Activated CD8-positive, alpha-beta memory T cell treated with anti-CD3 and anti-CD28 coated beads for 36 hours (primary cell): Measurements from ENCODE around the gene NDUFAF8. TPM values are rescaled to one million over a fixed set of nuclear protein-coding genes. Genes with fewer than 3 reads are reported as not detected.

Experiments
- CTCF ChIA-PET: fragments of 350-600 bp; sonication (Branson Sonifier 250); formaldehyde crosslinking; loops from one replicate; lab custom pipeline; 2021; ENCODE audit warnings: antibody characterized with exemption; lab: Charles Lee
- POLR2A ChIA-PET: fragments of 350-600 bp; sonication (Branson Sonifier 250); formaldehyde crosslinking; loops from one replicate; lab custom pipeline; 2021; ENCODE audit warnings: antibody characterized with exemption; lab: Charles Lee
- total RNA-seq, 2 experiments: library from RNA; stranded (reverse); gene quantifications; one replicate each; pipeline ENCODE4 v1.2.3, GENCODE V29; 2021

NDUFAF8 gene, protein sequence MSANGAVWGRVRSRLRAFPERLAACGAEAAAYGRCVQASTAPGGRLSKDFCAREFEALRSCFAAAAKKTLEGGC
- 100 to 1,000 TPM; 107 to 122 TPM for total RNA-seq

DNA sequence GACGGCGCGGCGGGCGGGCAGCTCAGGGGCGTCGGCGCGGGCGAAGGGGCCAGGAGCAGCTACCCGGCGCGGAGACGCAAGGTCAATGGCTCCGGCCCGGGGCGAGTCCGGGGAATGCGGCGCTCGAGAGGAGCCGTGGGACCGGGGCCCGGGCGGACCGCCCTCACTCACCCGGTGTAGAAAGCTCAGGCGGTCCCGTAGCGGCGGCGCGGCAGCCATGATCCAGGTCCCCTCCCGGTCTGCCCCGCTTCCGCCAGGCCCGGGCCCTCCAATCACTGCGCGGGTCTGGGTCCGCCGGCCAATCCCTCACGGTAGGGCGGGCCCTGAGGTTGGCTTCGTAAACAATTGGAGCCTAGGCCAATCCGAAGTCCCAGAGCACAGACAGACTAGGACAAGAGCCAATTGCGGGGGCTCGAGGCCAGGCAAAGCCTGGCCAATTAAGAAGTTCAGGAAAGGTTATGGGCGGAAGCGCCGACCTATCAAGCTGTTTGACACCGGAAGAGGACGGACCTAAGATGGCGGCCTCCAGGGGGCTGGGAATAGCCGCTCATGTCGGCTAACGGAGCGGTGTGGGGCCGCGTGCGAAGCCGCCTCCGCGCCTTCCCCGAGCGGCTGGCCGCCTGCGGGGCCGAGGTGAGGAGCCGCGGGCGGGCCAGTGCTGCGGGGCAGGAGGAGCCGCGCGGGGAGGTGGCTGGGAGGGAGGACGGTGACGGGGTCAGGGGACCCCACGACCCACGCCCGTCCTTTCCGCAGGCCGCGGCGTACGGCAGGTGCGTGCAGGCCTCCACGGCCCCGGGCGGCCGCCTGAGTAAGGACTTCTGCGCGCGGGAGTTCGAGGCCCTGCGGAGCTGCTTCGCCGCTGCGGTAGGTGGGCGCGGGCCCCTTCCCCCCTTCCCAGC lies at the start of gene NDUFAF8, which contains the start of gene TEPSIN:
Gene NDUFAF8 (plus strand): TSS at position 504 of the 899 bp plus-strand sequence. CDS start 46 bp downstream, at position 550.
Gene TEPSIN (minus strand): TSS at position 241 of the 899 bp plus-strand sequence. CDS start 22 bp downstream, at position 219.
- POLR2A ChIA-PET, result interaction anchor here (0.6 to 2.8 kb wide), 10 partner anchors 10 to 805 kb away, joined by 3 to 12 read pairs (median 3); partner anchors contain the start of genes CEP131 and SLC38A10
- CTCF ChIA-PET, result interaction anchor here (0.6 to 2.5 kb wide), 5 partner anchors 16 to 245 kb away, joined by 3 to 10 read pairs (median 3); partner anchors contain the start of genes CEP131 and SLC38A10

DNA sequence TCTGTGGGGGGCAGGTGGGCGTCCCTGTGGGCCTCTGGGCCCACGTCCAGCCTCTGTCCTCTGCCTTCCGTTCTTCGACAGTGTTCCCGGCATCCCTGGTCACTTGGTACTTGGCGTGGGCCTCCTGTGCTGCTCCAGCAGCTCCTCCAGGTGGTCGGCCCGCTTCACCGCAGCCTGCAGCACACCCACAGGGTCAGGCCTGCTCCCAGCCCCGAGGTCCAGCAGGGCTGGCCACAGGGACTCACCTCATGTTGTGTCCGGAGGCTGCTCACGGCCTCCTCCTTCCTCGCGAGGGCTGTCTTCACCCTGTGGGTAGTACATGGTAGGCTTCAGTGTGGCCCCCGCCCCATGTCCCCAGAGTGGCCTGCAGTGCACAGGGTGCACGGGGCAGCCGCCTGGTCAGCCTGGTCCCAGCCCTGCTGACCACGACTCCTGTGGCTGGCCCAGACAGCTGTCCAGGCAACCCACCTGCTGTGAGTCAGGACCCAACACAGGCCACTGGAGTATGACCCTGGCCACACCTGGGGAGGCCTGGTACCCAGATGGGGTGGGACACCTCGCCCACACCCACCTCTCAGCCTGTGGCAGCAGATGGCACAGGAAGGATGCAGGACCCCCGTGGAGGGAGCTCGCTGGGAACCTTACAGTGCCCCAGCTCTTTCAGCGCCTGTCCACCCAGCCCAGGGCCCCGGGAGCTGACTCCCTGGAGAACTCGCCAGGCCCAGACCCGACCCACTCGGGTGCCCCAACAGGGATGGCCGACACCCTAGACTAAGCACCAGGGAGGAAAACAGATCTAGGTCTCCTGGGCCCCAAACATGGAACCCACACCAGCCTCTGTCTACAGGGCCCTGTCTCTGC lies 49.2 kb upstream of the NDUFAF8 start:
- ChIA-PET POLR2A (no interaction called here), CTCF (no interaction called here)

GRCh38 chr17:81190591-81190990 lies 48.5 kb upstream of the NDUFAF8 start:
- ChIA-PET POLR2A (no interaction called here), CTCF (no interaction called here)

- ChIA-PET POLR2A (no interaction called here), CTCF (no interaction called here)
Observed at GRCh38 chr17:81191116-81191515, 48.0 kb upstream of the NDUFAF8 start.

GRCh38 chr17:81191646-81192045 lies 47.5 kb upstream of the NDUFAF8 start:
- POLR2A ChIA-PET, result no interaction called here
- CTCF ChIA-PET, result no interaction called here

DNA sequence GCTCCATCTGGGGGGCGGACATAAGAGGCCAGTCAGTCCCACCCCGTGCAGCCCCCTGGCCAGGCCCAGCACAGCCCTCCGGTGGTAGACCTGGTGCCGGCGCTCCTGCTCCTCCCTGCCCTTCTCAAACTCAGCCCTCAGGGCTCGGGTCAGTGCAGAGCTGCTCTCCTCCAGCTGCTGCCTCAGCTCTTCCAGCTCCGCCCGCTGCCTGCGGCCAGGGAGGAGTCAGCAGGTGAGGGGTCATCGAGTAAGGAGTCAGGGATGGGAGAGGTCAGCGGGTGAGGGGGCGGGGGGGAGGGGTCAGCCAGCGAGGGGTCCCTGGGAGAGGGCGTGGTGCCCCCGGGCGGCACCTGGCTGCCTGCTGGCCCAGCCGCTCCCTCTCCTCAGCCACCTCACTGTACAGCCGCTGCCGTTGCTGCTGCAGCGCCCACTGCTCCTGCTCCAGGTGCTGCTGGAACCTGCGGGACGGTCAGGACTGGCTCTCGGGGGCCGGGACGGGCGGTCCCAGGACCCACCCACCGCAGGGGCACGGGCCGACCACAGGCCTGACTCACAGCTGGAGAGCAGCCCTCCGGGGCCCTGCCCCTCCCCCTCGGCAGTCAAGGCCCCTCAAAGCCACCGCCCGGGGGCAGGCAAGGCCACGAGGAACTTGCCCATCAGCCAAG lies 46.6 kb upstream of the NDUFAF8 start:
- ChIA-PET CTCF (no interaction called here), POLR2A (no interaction called here)

GRCh38 chr17:81193051-81193410 lies 46.1 kb upstream of the NDUFAF8 start:
- ChIA-PET POLR2A (no interaction called here), CTCF (no interaction called here)

DNA sequence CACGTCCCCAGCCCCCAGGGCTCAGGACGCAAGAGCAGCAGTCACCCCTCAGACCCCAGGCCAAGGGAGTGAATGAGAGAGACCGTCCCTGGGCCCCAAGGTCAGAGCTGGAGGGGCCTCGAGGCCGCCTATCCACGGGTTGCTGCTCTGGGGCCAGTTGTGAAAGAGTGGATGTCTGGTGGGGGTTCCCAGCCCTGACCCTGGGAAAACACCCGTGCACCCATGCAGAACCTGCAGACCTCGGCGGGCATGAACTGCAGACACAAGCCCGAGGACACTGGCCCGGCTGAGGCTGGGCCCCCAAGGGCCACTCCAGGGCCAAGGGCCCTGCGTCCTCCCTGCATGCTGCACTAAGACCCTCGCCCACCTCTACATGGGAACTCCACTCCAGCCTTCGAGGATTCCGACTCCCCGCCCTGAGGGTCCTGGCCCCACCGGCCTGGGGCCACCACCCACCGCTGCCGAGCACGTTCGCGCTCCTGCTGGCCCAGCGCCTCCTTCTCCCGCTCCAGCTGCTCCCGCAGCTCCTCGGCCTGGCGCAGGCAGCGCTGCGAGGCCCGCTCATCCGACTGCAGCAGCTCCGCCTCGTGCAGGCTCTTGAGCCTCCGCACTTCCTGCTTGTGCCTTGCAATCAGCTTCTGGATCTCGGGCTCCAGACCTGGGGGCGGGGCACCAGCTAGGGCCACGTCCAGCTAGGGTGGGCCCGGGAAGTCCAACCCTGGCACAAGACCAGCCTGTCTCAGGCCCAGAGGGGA lies 45.5 kb upstream of the NDUFAF8 start:
- ChIA-PET CTCF (no interaction called here), POLR2A (no interaction called here)

DNA sequence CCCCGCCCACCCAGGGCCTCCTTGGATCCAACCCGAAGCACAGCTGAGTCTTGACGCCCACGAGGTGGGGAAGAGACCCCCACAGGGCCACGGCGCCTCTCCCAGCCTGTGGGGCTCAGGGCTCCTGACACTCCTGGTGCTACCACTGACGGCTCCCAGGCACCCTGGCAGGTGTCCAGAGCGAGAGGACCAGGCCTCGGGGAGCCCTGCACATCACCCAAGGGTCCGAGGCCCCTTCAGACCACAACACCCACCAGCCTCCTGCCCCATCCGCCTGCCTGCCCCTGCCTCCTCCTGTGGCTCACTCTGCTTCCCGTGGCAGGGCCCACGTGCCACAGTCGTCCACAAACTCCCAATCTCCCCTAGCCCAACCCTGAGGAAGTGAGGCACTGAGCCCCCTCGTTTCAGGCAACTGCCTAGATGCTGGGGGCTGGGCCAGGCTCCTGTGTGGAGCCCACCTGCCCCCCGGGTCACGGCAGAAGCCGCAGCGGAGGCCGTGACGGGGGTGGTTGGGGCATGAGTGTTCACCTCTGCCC lies 44.8 kb upstream of the NDUFAF8 start:
- ChIA-PET POLR2A (no interaction called here), CTCF (no interaction called here)

GRCh38 chr17:81194941-81195901 lies 43.9 kb upstream of the NDUFAF8 start:
- ChIA-PET CTCF (no interaction called here), POLR2A (no interaction called here)

DNA sequence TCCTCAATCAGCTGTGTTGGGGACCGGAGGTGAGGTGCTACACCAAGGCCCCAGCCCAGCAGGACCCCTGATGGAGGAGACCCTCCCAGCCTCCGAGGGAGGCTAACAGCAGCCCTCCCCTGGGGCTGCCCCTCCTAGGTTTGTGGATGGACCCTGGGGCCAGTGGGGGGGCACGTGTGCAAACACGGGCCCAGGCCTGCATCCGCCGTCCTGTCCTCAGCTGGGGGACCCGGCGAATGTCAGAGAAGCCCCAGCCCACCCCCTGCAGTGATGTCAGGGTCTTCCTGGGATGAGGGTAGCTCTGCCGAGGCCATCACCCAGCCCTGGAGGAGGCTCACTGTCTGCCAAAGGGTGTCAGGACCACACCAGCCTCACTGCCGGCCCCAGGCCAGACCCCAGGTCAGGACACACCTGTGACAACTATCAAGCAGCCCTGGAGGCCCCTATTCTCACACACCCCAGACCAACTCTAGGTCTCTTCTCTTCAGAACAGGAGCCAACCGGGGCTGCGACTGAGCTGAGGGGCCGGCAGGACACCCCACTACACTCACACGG lies 43.1 kb upstream of the NDUFAF8 start:
- POLR2A ChIA-PET, result no interaction called here
- CTCF ChIA-PET, result no interaction called here

- ChIA-PET CTCF (no interaction called here), POLR2A (no interaction called here)
Observed at GRCh38 chr17:81196505-81197408, 42.4 kb upstream of the NDUFAF8 start.

DNA sequence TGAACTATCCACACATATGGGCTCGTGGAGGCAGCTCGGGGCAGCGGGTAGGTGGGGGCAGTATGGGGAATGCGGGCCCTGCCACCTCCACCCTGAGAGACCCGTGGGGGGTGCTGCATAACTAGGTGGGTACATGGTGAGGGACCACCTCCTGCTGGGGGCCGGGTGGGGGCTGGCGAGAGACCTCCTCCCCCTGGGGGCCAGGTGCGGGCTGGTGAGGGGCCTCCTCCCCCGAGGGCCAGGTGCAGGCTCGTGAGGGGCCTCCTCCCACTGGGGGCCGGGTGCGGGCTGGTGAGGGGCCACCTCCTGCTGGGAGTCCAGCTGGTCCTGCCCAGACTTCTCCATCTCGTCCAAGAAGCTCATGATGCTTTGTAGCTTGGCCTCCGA lies 41.7 kb upstream of the NDUFAF8 start:
- CTCF ChIA-PET, result no interaction called here
- POLR2A ChIA-PET, result no interaction called here

GRCh38 chr17:81197831-81198490 lies 41.2 kb upstream of the NDUFAF8 start:
- POLR2A ChIA-PET, result no interaction called here
- CTCF ChIA-PET, result no interaction called here

DNA sequence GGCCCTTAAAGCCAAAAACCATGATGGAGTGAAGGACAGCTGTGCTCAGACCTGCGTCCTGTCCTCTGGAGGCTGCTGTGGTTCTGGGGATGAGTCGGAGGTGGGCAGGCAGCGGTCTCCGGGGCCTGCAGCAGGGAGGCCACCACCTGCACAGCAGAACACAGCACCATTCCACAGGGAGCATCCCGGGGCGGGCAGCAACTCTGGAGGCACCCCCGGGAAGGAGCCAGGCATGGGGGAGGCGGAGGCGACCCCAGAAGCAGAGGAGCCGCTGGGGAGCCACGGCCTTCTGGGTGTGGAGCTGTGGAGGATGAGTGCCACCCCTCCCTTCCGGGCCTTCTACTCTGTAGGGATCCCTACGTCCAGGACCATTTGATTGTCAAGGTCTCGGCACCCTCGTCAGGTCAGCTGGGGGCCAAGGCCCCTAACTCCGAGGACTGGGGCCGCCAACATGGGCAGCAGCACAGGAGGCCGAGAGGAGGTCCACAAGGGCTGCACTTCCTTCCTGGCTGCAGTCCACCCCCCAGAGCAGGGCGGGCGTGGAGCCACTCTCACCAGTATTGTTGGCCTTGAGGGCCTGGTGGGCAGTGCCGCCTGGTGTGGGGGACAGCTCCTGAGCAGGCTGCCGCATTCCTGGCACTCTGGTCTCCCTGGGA lies 40.2 kb upstream of the NDUFAF8 start:
- CTCF ChIA-PET, result no interaction called here

More for the DNA sequence above, 40.2 kb upstream of the NDUFAF8 start:
- POLR2A ChIA-PET, result no interaction called here
